Esophagus squamous epithelium (tissue), 5 donors: ENCODE results near the gene CTCF. TPM values are rescaled to one million over a fixed set of nuclear protein-coding genes. Genes with fewer than 3 reads are reported as not detected.

ENCODE experiments used
- DNase-seq: peaks from one replicate; lab custom pipeline; 2025; lab: John Stamatoyannopoulos, UW
- H3K27ac ChIP-seq, 4 donors: fragments of 200-600 bp; sonication (generic); one replicate each; pipeline ENCODE4 v1.5.1; 2016 to 2019; ENCODE audit warnings: mild to moderate bottlenecking in 1 of 4
- H3K27me3 ChIP-seq, 4 donors: fragments of 200-600 bp; sonication (generic); 1 replicate in 3 of 4; 2 replicates in 1 of 4; pipeline versions ENCODE4 v1.5.1 to v1.6.0; 2017 to 2021; ENCODE audit warnings: antibody characterized with exemption in 1 of 4
- H3K36me3 ChIP-seq, 3 donors: fragments of 200-600 bp; sonication (generic); one replicate each; pipeline ENCODE4 v1.5.1; 2016 to 2019
- H3K4me1 ChIP-seq, 3 donors: fragments of 200-600 bp; sonication (generic); one replicate each; pipeline ENCODE4 v1.5.1; 2017 to 2019
- H3K4me3 ChIP-seq, 4 donors: fragments of 200-600 bp; sonication (generic); 1 replicate in 3 of 4; 2 replicates in 1 of 4; pipeline ENCODE4 v1.5.1; 2016 to 2019; ENCODE audit warnings: mild to moderate bottlenecking in 2 of 4, moderate library complexity in 1 of 4
- H3K9me3 ChIP-seq, 3 donors: fragments of 200-600 bp; sonication (generic); one replicate each; pipeline ENCODE4 v1.5.1; 2016 to 2019
- CTCF ChIP-seq, 6 experiments: fragments of 450-650 bp in 4 of 6; fragments of 200-600 bp in 2 of 6; sonication (generic) in 2 of 6; IDR thresholded peaks; one replicate each; pipeline ENCODE4 v1.5.1; 2016 to 2019; ENCODE audit warnings: antibody characterized with exemption in 6 of 6, mild to moderate bottlenecking in 4 of 6, moderate library complexity in 4 of 6
- POLR2A ChIP-seq, 4 donors: fragments of 450-650 bp; IDR thresholded peaks; one replicate each; pipeline ENCODE4 v1.6.1; 2017; ENCODE audit warnings: antibody characterized with exemption in 4 of 4, mild to moderate bottlenecking in 4 of 4, moderate library complexity in 3 of 4
- WGBS, 2 donors: methylation state at CpG; one replicate each; pipeline ENCODE4 v1.1.5; 2018; 5-methylcytosine and 5-hydroxymethylcytosine counted together
- intact Hi-C: fragments of 100-400 bp; cut with DNase I; formaldehyde crosslinking; loops from one replicate; pipeline ENCODE4 v1.15.0; 2022
- total RNA-seq, 4 donors: library from RNA; depleted of rRNA; stranded (reverse); fragments of >200 nt; gene quantifications; one replicate each; pipeline ENCODE4 v1.1.0, GENCODE V29; 2016
- donor health status: DM: yes; HTN: yes; CAD: no.

CTCF gene
- total RNA-seq, 4 donors from 2014 or later = 29.9 to 35.5 (median 33.5) TPM

GRCh38 chr16:67665598-67665997 lies 103.3 kb downstream of the CTCF start:
- Histone ChIP-seq H3K27ac (peak overlapping the region in 1 of 4 donors; percentile 94), H3K27me3 (no peaks in the 10 kb centered on the region), H3K4me1 (peaks cover 23 to 47% (median 28%) of the 10 kb centered on the region in 3 donors), H3K9me3 (no peaks in the 10 kb centered on the region), H3K36me3 (peaks cover 0 to 19% (median 0%) of the 10 kb centered on the region in 3 donors), H3K4me3 (peak overlapping the region; percentile 58 to 81 (median 72))
- intact Hi-C loops = loop anchor here (10.0 kb wide), 1 partner anchor 101 kb away; the partner anchor contains the start of gene CTCF
- TF ChIP-seq POLR2A (IDR thresholded peaks at IDR 0.05) (no peak), CTCF (IDR thresholded peaks at IDR 0.05) (no peak)
- 73% methylated on average over 5 of the region's 5 CpGs for WGBS, 2 donors
- no peak for DNase-seq

- no peak for DNase-seq
- 0 to 1% methylated on average over 1 to 10 of the region's 46 CpGs for WGBS, 2 donors
- intact Hi-C loops = loop anchor here (10.0 kb wide), 1 partner anchor 101 kb away; the partner anchor contains the start of gene CTCF
Measured at GRCh38 chr16:67666032-67666551, 103.8 kb downstream of the CTCF start.

DNA sequence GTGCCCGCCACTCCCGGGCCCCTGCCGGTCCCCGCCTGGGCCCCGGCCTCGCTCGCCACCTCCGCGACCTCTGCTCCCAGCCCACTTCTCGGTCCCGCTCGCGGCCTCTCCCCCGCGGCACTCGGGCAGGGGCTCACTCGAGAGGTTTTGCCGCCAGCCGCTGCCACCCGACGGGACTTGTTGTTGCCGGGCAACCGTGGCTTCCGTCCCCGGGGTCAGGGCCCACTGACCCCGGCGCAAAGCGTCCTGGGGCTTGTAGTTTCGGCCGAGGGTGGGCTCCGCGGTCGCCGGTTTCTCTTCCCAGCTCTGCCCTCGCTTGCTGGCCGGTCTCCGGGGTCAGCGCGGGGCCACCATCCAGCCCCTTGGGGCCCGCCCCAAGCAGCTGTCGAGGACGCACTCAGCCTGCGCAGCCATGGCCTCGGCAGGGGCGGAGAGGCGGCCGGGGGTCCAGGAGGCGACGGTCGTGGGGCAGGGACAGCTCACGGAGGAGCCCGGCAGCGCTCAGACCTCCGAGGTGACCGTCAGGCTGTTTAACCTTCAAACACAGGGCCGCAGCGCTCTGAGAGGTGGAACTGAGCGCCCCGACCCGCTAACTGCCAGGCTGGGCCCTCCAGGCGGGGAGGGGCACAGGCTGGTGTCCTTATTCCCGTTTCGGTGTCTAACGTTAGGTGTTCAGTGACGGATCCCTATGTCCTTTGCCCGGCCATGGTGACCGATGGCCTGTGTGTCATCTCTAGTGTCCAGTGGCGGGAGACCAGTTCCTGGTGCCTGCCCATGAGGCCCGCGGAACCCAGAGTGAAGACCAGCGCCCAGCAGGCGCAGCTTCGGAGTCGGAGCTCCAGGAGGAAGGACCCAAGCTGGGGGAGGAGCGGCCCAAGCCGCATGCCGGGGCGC lies 104.5 kb downstream of the CTCF start, which contains the start of the genes C16orf86 and ENKD1:
TSS of gene C16orf86 (plus strand) at position 256 of the 894 bp plus-strand sequence. CDS start at position 413, 157 bp downstream.
TSS of gene ENKD1 (minus strand) at position 192 of the 894 bp plus-strand sequence. CDS start 308 bp downstream, outside the sequence.
- TF ChIP-seq POLR2A (IDR thresholded peaks at IDR 0.05) (peak in 1 of 4 donors; percentile 31), CTCF (IDR thresholded peaks at IDR 0.05) (no peak)
- Histone ChIP-seq H3K27ac (peak within 1 kb of the TSS; percentile 66 to 94 (median 86)), H3K27me3 (no peaks in the 10 kb centered on the region), H3K4me3 (peak within 1 kb of the TSS; percentile 58 to 81 (median 72)), H3K9me3 (no peaks in the 10 kb centered on the region), H3K36me3 (peaks cover 0 to 19% (median 0%) of the 10 kb centered on the region in 3 donors), H3K4me1 (peaks cover 16 to 40% (median 21%) of the 10 kb centered on the region in 3 donors)
- WGBS, 2 donors = 0% methylated on average over 17 of the region's 78 CpGs; no CpG with 5 or more reads in 1 of the 2 donors
- DNase-seq = no peak
- intact Hi-C loops = loop anchor here (10.0 kb wide), 1 partner anchor 102 kb away; the partner anchor contains the start of gene CTCF

More at GRCh38 chr16:67666032-67666551, 103.8 kb downstream of the CTCF start:
- Histone ChIP-seq H3K27me3 (no peaks in the 10 kb centered on the region), H3K36me3 (peaks cover 0 to 19% (median 0%) of the 10 kb centered on the region in 3 donors), H3K27ac (peak overlapping the region; percentile 66 to 94 (median 86)), H3K4me1 (peaks cover 20 to 44% (median 27%) of the 10 kb centered on the region in 3 donors), H3K9me3 (no peaks in the 10 kb centered on the region), H3K4me3 (peak overlapping the region; percentile 58 to 81 (median 72))
- TF ChIP-seq CTCF (IDR thresholded peaks at IDR 0.05) (no peak), POLR2A (IDR thresholded peaks at IDR 0.05) (no peak)

DNA sequence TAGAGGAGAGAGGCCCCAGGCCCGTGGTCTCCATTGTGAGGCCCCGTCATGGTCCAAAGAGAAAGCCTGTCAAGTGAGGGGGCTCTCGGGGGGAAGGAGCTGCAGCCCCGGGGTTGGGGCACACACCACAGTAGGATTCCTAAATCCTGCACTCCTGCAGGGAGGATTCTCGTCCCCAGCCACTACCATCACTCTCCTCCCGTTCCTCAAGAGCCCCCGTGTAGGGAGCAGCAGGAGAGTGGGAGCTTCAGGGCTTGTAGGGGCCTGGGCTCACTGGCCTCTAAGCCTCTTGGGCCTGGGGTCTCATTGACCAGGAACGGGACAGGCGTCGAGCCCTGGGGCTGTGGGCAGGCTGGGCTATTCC lies 105.1 kb downstream of the CTCF start:
- H3K4me1 ChIP-seq = peaks cover 16 to 46% (median 21%) of the 10 kb centered on the region in 3 donors
- TF ChIP-seq CTCF (IDR thresholded peaks at IDR 0.05) = no peak
- no peak for TF ChIP-seq POLR2A (IDR thresholded peaks at IDR 0.05)
- intact Hi-C loops = loop anchor here (10.0 kb wide), 1 partner anchor 103 kb away; the partner anchor contains the start of gene CTCF
- H3K36me3 ChIP-seq = peaks cover 0 to 16% (median 0%) of the 10 kb centered on the region in 3 donors
- peak overlapping the region in 3 of 4 donors; percentile 72 to 81 (median 73) for H3K4me3 ChIP-seq
- DNase-seq = no peak
- H3K27ac ChIP-seq = peak overlapping the region; percentile 66 to 94 (median 86)
- WGBS, 2 donors = 20 to 43% methylated on average over 4 of the region's 10 CpGs
- H3K27me3 ChIP-seq = no peaks in the 10 kb centered on the region
- H3K9me3 ChIP-seq = no peaks in the 10 kb centered on the region
